Nucleus accumbens (tissue), 56 donors: ENCODE results near the gene ADD3.
"Not testable (repeated sequence)": the region's sequence is repeated elsewhere in the genome, so short reads cannot be mapped to it uniquely, and the experiment has no call there.

ENCODE experiments used
- DNase-seq, 56 donors: peaks; one replicate each; lab custom pipeline; 2025; lab: John Stamatoyannopoulos, UW

Gene ADD3

DNA sequence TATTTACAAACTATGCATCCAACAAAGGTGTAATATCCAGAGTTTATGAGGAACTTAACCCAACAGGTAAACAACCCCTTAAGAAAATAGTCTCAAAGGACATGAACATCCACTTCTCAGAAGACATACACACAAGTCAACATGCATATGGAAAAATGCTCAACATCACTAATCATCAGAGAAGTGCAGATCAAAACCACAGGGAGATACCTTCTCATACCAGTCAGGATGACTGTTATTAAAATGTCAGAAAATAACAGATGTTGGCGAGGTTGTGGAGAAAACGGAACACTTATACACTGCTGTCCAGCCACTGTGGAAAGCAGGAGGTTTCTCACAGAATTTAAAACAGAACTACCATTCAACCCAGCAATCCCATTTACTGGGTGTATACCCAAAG lies 84.0 kb downstream of the ADD3 start:
- no peak for DNase-seq

DNA sequence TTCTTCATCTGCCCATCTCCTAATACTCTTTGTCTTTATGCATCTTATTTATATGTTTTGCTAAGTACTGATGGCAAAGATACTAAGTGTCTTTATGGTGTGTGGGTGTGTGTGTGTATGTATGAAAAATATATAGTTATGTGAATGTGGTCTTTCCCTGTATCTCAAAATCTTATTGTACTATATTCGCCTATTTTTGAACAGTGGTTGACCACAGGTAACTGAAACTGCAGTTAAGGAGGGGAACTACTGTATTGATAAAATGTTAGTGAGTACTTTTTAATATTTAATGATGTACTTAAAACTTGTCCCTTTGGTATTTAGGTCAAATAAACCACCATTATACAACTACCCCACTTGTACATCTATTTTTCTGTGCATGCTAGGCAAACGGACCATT lies 85.9 kb downstream of the ADD3 start:
- no peak for DNase-seq

DNA sequence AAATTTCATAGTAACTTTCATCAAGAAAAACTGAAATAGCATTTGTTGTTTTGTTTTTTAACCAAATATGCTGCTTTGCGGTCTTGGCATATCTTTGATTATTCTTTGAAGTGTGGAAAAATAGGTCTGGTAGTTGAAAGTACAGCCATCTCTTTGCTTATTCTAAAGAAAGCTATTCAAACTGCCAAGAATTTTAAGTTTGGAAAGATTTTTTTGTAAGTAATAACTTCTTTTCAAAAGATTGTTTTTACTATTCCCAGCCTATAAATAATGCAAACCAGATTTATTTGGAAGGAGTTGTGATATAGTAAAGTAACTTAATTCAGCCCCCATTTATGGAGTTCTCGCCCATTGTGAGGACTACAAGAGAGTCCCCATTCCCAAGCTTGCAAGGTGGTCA lies 87.0 kb downstream of the ADD3 start:
- no peak for DNase-seq

GRCh38 chr10:110101464-110102144 lies 93.8 kb downstream of the ADD3 start:
- no peak for DNase-seq

DNA sequence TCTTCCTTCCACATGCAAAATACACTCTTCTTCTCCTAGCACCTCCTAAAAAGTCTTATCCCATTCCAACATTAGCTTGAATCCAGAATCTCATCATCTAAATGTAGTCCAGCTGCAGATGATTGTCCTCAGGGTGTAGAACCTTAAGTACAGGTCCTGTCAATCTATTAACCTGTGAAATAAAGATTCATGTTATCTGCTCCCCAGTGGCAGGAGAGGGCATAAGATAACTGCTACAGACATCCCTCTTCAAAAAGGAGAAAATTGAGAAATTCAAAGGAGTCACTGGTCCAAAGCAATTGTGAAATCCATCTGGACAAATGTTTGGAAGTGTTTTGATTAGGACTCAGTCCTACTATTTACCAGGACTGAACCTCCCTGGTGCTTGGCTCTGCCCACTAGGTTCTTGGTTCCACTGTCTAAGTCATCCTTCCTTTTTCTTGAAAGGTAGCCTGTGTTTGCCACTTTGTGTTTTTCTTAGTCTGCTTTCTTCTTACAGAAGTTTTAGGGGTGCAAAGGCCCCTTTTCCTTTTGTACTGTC lies 96.2 kb downstream of the ADD3 start:
- no peak for DNase-seq

DNA sequence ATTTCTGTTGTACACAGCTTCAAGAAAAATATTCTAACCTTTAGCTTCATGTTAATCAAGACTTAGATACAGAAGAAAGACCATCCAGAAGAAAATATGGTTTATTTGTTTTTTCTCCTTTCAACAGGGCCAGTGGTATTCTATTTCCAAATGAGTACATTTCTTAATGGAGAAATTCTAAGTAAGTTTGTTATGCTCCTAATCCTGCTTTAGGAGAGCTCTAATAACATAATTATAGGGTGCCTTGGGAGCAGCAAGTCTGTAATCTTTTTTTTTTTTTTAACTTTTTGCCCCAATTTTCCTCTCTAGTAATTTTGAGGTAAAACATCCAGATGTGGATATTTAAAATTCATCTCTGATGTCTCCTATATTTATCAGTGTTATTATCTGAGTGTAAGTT lies 98.1 kb downstream of the ADD3 start:
- no peak for DNase-seq

- DNase-seq, result no peak
Measured at GRCh38 chr10:110107430-110107829, 99.6 kb downstream of the ADD3 start.

- DNase-seq, result no peak
Measured at GRCh38 chr10:110107887-110108286, 100.1 kb downstream of the ADD3 start.

GRCh38 chr10:110109511-110109910 lies 101.7 kb downstream of the ADD3 start:
- DNase-seq, result no peak

- DNase-seq, result no peak
Measured at GRCh38 chr10:110110338-110110737, 102.6 kb downstream of the ADD3 start.

DNA sequence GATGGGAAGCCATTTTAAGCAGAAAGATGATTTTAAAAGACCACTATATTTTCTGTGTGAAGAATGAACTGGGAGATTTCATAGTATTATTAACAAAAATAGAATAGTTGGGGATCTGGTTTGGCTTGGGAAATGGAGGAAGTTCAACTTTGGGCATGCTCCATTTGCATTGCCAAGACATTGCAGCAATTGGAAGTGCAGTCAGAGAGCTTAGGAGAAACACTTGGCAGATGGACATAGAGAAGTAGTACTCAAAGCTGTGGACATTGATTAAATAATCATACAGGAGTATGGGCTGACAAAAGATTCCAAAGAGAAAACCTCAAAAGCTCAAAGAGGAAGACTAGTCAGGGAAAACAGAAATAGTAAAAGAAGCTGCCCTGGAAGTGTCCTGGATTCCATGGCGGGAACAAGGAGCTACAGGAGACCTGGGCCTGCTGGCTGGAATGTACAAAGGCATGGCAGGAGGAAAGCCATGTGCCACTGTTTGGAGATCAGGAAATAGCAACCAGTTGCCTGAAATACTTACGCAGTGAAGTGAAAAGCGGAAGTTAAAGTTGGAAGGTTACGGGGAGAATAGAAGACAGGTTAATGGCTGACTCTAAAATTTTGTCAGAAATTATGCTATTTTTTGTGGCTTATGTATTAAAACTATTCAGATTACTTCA lies 106.0 kb downstream of the ADD3 start:
- no peak for DNase-seq

DNA sequence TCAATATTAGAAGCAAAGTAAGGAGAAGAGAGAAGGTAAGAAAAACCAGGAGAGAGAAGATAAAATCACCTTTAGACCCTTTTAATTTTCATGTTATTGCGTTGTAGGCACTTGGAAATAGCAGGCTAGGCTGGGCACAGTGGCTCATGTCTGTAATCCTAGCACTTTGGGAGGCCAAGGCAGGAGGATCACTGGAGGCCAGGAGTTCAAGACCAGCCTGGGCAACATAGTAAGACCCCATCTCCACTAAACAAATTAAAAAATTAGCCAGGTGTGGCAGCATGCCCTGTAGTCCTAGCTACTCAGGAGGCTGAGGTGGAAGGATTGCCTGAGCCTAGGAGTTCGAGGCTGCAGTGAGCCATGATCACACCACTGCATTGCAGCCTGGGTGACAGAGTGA lies 106.9 kb downstream of the ADD3 start:
- DNase-seq, result not testable (repeated sequence)

DNA sequence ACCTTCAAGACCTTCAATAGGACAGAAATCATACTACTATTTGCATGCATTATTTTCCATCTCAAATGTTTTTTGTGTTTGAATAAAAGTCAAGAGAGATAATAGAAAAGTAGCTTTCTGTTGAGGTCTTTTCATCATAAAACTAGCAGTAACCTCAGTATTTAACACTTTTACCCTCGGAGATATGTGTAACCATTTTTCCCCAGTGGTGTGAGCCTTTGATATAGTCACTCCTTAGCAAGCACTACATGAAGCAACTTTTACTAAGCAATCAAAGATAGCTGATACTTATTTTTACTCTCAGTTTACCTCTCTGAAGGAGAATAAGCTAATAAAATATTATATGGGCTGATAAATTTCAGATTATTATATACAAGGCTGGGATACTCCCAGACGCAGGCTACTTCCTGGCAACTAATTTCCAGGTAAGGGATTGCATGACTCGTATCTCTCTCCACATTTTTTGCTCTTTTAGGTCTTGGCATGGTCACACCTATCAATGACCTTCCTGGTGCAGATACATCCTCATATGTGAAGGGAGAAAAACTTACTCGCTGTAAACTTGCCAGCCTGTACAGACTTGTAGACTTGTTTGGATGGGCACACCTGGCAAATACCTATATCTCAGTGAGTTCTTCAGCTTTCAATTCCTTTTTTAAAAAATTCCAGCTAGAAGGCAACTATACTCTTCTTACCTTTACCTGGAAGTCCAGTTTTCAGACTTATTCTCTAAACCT lies 108.2 kb downstream of the ADD3 start:
- no peak for DNase-seq

DNA sequence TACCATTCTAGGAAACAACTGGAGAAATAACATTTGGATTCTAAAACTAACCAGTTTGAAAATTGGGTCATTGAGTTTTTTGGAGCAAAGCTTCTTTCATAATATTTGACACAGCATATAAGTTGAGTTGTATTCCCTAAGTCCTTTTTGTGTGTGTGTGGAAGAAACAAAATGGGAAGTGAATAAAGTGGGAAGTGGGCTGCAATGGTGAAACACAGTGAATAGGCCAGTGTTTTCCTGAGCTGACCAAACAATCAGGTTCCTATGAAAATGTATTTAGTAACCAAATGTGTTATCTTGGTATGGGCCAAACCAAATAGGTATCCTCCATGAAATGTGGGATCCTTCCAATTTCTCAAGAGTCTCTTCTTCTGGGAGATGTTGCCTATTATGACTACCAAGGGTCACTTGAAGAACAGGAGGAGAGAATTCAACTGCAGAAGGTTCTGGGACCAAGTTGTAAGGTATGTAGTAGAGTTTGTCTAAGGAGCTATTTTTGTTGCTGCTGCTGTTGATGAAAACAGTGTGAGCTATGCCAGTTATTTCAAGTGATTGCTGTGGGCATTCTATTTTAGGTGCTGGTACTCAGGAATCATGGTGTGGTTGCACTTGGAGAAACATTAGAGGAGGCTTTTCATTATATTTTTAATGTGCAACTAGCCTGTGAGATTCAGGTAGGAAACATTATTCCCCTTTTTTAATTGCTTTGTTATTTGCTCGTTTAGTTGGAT lies 111.3 kb downstream of the ADD3 start:
- DNase-seq, result no peak

- no peak for DNase-seq
Measured at GRCh38 chr10:110123594-110123993, 115.8 kb downstream of the ADD3 start.

- DNase-seq, result no peak
Measured at GRCh38 chr10:110129490-110129889, 121.7 kb downstream of the ADD3 start.

DNA sequence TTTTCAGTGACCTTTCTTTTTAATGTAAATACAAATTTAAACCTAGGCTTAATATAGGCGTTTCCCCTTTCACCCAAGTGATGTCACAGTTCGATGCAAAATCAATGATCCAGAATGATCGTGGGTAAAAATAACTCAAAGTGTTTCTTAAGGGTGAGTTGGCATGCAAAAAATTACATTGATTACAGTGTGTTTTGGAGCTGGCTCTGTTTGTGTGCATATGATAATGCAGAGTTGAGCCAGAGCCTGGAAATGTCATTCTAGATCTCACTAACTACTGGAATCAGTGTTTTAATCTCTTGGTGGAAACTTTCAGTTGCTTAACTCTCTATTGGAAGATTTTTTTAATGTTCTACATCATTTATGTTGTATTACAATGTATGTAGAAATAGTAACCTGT lies 127.1 kb downstream of the ADD3 start:
- no peak for DNase-seq

DNA sequence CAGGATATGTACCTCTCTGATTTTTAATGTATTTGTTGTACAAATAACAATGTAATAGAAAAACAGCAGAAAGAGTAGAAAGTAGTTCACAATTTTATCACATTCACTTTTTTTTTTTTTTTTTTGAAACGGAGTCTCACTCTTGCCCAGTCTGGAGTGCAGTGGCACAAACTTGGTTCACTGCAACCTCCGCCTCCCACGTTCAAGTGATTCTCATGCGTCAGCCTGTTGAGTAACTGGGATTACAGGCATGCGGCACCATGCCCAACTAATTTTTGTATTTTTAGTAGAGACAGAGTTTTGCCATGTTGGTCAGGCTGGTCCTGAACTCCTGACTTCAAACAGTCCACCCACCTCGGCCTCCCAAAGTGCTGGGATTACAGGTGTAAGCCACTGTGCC lies 128.1 kb downstream of the ADD3 start:
- DNase-seq, result not testable (repeated sequence)

- peak in 1 of 56 donors; percentile 31 for DNase-seq
Measured at GRCh38 chr10:110137142-110137545, 129.4 kb downstream of the ADD3 start.

DNA sequence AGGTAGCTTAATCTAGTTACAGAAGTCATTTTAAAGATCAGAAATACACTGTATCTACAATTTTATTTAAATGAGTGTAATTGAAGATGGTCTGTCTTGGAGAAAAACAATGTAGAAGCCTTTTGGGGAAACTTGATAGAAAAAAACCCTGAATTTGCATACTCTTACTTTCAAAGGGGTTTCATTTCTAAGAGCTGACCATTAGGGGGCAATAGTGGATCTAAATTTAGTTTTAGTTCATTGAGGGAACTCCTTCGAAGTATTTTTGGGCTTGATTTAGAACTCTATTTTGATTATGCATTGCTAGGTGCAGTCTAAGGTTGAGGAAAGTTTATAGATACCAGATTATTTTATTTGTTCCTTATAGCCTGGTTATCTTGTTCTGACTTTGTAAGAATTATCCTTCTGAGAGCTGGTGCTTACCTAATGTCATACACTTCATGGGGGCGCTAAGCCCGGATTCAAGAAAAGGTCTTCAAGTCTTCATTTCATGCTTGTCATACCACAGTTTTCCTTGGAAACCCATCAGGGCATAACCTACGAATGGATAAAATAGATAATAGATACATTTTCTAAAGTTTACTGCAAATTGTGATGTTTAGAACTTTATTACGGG lies 130.5 kb downstream of the ADD3 start:
- DNase-seq, result no peak
